Naive thymus-derived CD4-positive, alpha-beta T cell (primary cell): Measurements from ENCODE around the gene ERCC8. TPM values are rescaled to one million over a fixed set of nuclear protein-coding genes. Genes with fewer than 3 reads are reported as not detected.
A peak's percentile ranks its signal among the peaks of the same experiment; 100 is the strongest.
"Not testable (repeated sequence)": the region's sequence is repeated elsewhere in the genome, so short reads cannot be mapped to it uniquely, and the experiment has no call there.

Source experiments
- ATAC-seq: fragments of 150-1000 bp; cut with Tn5 transposase; 2 replicates; pipeline ENCODE4 v1.10.0; 2021; ENCODE audit warnings: mild to moderate bottlenecking, moderate library complexity
- CTCF ChIA-PET: fragments of 350-600 bp; sonication (Branson Sonifier 250); formaldehyde crosslinking; loops from one replicate; lab custom pipeline; 2021; ENCODE audit warnings: antibody characterized with exemption; lab: Charles Lee
- POLR2A ChIA-PET: fragments of 350-600 bp; sonication (Branson Sonifier 250); formaldehyde crosslinking; loops from one replicate; lab custom pipeline; 2021; ENCODE audit warnings: antibody characterized with exemption, inconsistent platforms; lab: Charles Lee
- DNase-seq, 9 donors: peaks; one replicate each; pipeline versions ENCODE4 v3.0.0 to v3.0.0-alpha.2; 2020 to 2022; ENCODE audit warnings: mixed read lengths in 1 of 9
- H3K27ac ChIP-seq: one replicate; pipeline ENCODE4 v1.7.0; 2013; ENCODE audit warnings: mild to moderate bottlenecking, low read depth, low read length, moderate library complexity
- H3K27me3 ChIP-seq, 2 donors: one replicate each; pipeline ENCODE4 v1.7.0; 2013; ENCODE audit warnings: low read length in 2 of 2, mild to moderate bottlenecking in 2 of 2, moderate library complexity in 2 of 2; ENCODE audit not compliant: control insufficient read depth in 2 of 2, insufficient read depth in 2 of 2
- H3K36me3 ChIP-seq, 3 experiments: 1 replicate in 2 of 3; 2 replicates in 1 of 3; pipeline ENCODE4 v1.7.0; 2013; ENCODE audit warnings: low read length in 3 of 3, mild to moderate bottlenecking in 3 of 3, moderate library complexity in 1 of 3; ENCODE audit not compliant: insufficient read depth in 3 of 3, control insufficient read depth in 2 of 3
- H3K4me1 ChIP-seq, 2 donors: one replicate each; pipeline ENCODE4 v1.7.0; 2013; ENCODE audit warnings: low read length in 2 of 2, mild to moderate bottlenecking in 2 of 2, moderate library complexity in 1 of 2; ENCODE audit not compliant: control insufficient read depth in 2 of 2, insufficient read depth in 2 of 2
- H3K4me3 ChIP-seq: 2 replicates; pipeline ENCODE4 v1.7.0; 2013; ENCODE audit warnings: mild to moderate bottlenecking, low read length
- H3K9me3 ChIP-seq, 3 experiments: 1 replicate in 2 of 3; 2 replicates in 1 of 3; pipeline ENCODE4 v1.7.0; 2013; ENCODE audit warnings: low read length in 3 of 3; ENCODE audit not compliant: control insufficient read depth in 2 of 3
- H3K27ac Mint-ChIP-seq, 9 donors: one replicate each; pipeline ENCODE4 v1.8.0; 2020 to 2022; ENCODE audit warnings: mixed read lengths in 9 of 9, mild to moderate bottlenecking in 8 of 9, moderate library complexity in 5 of 9, inconsistent platforms in 2 of 9
- H3K27me3 Mint-ChIP-seq, 5 donors: one replicate each; pipeline ENCODE4 v1.8.0; 2021 to 2022; ENCODE audit warnings: mixed read lengths in 5 of 5, mild to moderate bottlenecking in 1 of 5
- H3K36me3 Mint-ChIP-seq, 5 donors: one replicate each; pipeline ENCODE4 v1.8.0; 2020 to 2022; ENCODE audit warnings: mixed read lengths in 5 of 5, mild to moderate bottlenecking in 3 of 5, inconsistent platforms in 1 of 5
- H3K4me1 Mint-ChIP-seq, 7 donors: one replicate each; pipeline ENCODE4 v1.8.0; 2020 to 2022; ENCODE audit warnings: mixed read lengths in 7 of 7, mild to moderate bottlenecking in 3 of 7, inconsistent platforms in 1 of 7
- H3K4me3 Mint-ChIP-seq, 10 donors: one replicate each; pipeline ENCODE4 v1.8.0; 2020 to 2022; ENCODE audit warnings: mild to moderate bottlenecking in 10 of 10, mixed read lengths in 10 of 10, moderate library complexity in 6 of 10, inconsistent platforms in 2 of 10
- H3K9me3 Mint-ChIP-seq, 11 donors: one replicate each; pipeline ENCODE4 v1.8.0; 2020 to 2022; ENCODE audit warnings: mixed read lengths in 11 of 11, mild to moderate bottlenecking in 4 of 11, inconsistent platforms in 1 of 11, moderate library complexity in 1 of 11
- intact Hi-C, 2 donors: fragments of 100-400 bp; cut with micrococcal nuclease; formaldehyde crosslinking; loops; one replicate each; pipeline ENCODE4 v1.15.1; 2023
- polyA plus RNA-seq, 2 donors: library from polyadenylated mRNA; unstranded; fragments of 300-500 nt; fragmentation: Illumina TruSeq; gene quantifications; one replicate each; pipeline ENCODE4 v1.2.3, GENCODE V29; 2021
- total RNA-seq, 6 experiments: library from RNA in 5 of 6; stranded (reverse) in 5 of 6; gene quantifications; 1 replicate in 5 of 6; 2 replicates in 1 of 6; pipeline ENCODE4 v1.2.3 and lab custom pipeline; 2021 to 2026

The ERCC8 gene
- total RNA-seq (1 to 10 TPM; 4.9 to 9.0 (median 8.0) TPM), polyA plus RNA-seq (10 to 100 TPM; 10.6 to 19.6 TPM), total RNA-seq (lab: John Stamatoyannopoulos, UW) (14.9 reads per million, percentile 44 among the genes with 10 or more reads in this experiment)

- Histone ChIP-seq H3K4me1 (peaks cover 0 to 6% of the 10 kb centered on the region in 2 donors), H3K4me3 (peak within 1 kb of the TSS; percentile 86), H3K9me3 (no peaks in the 10 kb centered on the region), H3K36me3 (peaks cover 0 to 6% (median 0%) of the 10 kb centered on the region in 3 experiments), H3K27me3 (no peaks in the 10 kb centered on the region), H3K27ac (peak within 1 kb of the TSS; percentile 69)
- intact Hi-C loops = loop anchor here (1.0 to 10.0 kb wide), 13 partner anchors 15 to 1460 kb away; partner anchors contain the start of genes DEPDC1B (in 2 of the 2), SMIM15 (in 2 of the 2), DIMT1 (in 1 of the 2) and ELOVL7 (in 1 of the 2)
- no peaks in the 10 kb centered on the region for H3K9me3 Mint-ChIP-seq
- DNase-seq (peak; percentile 72 to 90 (median 87)), ATAC-seq (peak; percentile 99)
- peak within 1 kb of the TSS in 2 of 9 donors; percentile 87 to 91 for H3K27ac Mint-ChIP-seq
- H3K27me3 Mint-ChIP-seq = no peaks in the 10 kb centered on the region
- peaks cover 0 to 6% (median 5%) of the 10 kb centered on the region in 5 donors for H3K36me3 Mint-ChIP-seq
- ChIA-PET POLR2A (interaction anchor here (0.6 to 1.8 kb wide), 4 partner anchors 15 to 1364 kb away, joined by 3 to 9 read pairs (median 3); partner anchors contain the start of gene ZSWIM6), CTCF (interaction anchor here (0.6 to 0.8 kb wide), 4 partner anchors 9 to 1633 kb away, joined by 3 to 4 read pairs (median 4); partner anchors contain the start of gene LRRC70)
- H3K4me1 Mint-ChIP-seq = peaks cover 16 to 40% (median 23%) of the 10 kb centered on the region in 7 donors
- H3K4me3 Mint-ChIP-seq = no peak within 1 kb of the TSS
Measured at GRCh38 chr5:60944904-60945812, at the start of gene ERCC8, which contains the start of gene NDUFAF2. Gene ERCC8 (minus strand): TSS chr5:60945070. CDS start chr5:60945008, 62 bp downstream. Gene NDUFAF2 (plus strand): TSS chr5:60945205. CDS start chr5:60945256, 51 bp downstream.

- Histone ChIP-seq H3K9me3 (peaks cover 0 to 14% (median 6%) of the 10 kb centered on the region in 3 experiments), H3K4me1 (no peaks in the 10 kb centered on the region), H3K27ac (no peak overlapping the region), H3K36me3 (peaks cover 0 to 12% (median 0%) of the 10 kb centered on the region in 3 experiments), H3K4me3 (no peak overlapping the region), H3K27me3 (no peaks in the 10 kb centered on the region)
- Mint-ChIP-seq H3K4me3 (no peak overlapping the region), H3K27ac (no peak overlapping the region), H3K9me3 (peaks cover 3 to 39% (median 24%) of the 10 kb centered on the region in 11 donors), H3K27me3 (no peaks in the 10 kb centered on the region), H3K4me1 (peaks cover 0 to 37% (median 21%) of the 10 kb centered on the region in 7 donors), H3K36me3 (peaks cover 5 to 53% (median 35%) of the 10 kb centered on the region in 5 donors)
- intact Hi-C loops = no loop called here
- POLR2A ChIA-PET = interaction anchor here (0.8 kb wide), 1 partner anchor 159 kb away, joined by 3 read pairs; no protein-coding TSS in a partner anchor
- CTCF ChIA-PET = no interaction called here
- no peak for ATAC-seq
- no peak for DNase-seq
Measured at GRCh38 chr5:60993875-60994571, 49.2 kb upstream of the ERCC8 start.

- POLR2A ChIA-PET = no interaction called here
- no peak for ATAC-seq
- peaks cover 5 to 57% (median 41%) of the 10 kb centered on the region in 5 donors for H3K36me3 Mint-ChIP-seq
Measured at GRCh38 chr5:60993425-60993824, 48.6 kb upstream of the ERCC8 start.

GRCh38 chr5:60992871-60993270, 48.0 kb upstream of the ERCC8 start:
- CTCF ChIA-PET = no interaction called here
- peaks cover 5 to 50% (median 24%) of the 10 kb centered on the region in 11 donors for H3K9me3 Mint-ChIP-seq
- peaks cover 1 to 32% (median 18%) of the 10 kb centered on the region in 7 donors for H3K4me1 Mint-ChIP-seq
- peaks cover 5 to 60% (median 46%) of the 10 kb centered on the region in 5 donors for H3K36me3 Mint-ChIP-seq
- no peak overlapping the region for H3K4me3 Mint-ChIP-seq
- no peak for DNase-seq
- Histone ChIP-seq H3K27ac (no peak overlapping the region), H3K4me3 (no peak overlapping the region), H3K4me1 (no peaks in the 10 kb centered on the region), H3K36me3 (peaks cover 0 to 12% (median 0%) of the 10 kb centered on the region in 3 experiments), H3K27me3 (no peaks in the 10 kb centered on the region), H3K9me3 (peaks cover 0 to 14% (median 6%) of the 10 kb centered on the region in 3 experiments)
- intact Hi-C loops = no loop called here
- no peaks in the 10 kb centered on the region for H3K27me3 Mint-ChIP-seq
- POLR2A ChIA-PET = no interaction called here
- H3K27ac Mint-ChIP-seq = no peak overlapping the region
- ATAC-seq = no peak

More at GRCh38 chr5:60993425-60993824, 48.6 kb upstream of the ERCC8 start:
- H3K4me1 ChIP-seq = no peaks in the 10 kb centered on the region
- Mint-ChIP-seq H3K9me3 (peaks cover 5 to 45% (median 24%) of the 10 kb centered on the region in 11 donors), H3K27me3 (no peaks in the 10 kb centered on the region), H3K27ac (no peak overlapping the region), H3K4me1 (peaks cover 0 to 32% (median 18%) of the 10 kb centered on the region in 7 donors), H3K4me3 (no peak overlapping the region)
- no peak for DNase-seq
- H3K9me3 ChIP-seq = peaks cover 0 to 14% (median 6%) of the 10 kb centered on the region in 3 experiments
- intact Hi-C loops = no loop called here
- CTCF ChIA-PET = no interaction called here
- H3K36me3 ChIP-seq = peaks cover 0 to 12% (median 0%) of the 10 kb centered on the region in 3 experiments
- H3K27ac ChIP-seq = no peak overlapping the region
- no peak overlapping the region for H3K4me3 ChIP-seq
- no peaks in the 10 kb centered on the region for H3K27me3 ChIP-seq

- H3K36me3 ChIP-seq = peaks cover 0 to 12% (median 0%) of the 10 kb centered on the region in 3 experiments
- Mint-ChIP-seq H3K36me3 (peaks cover 4 to 73% (median 66%) of the 10 kb centered on the region in 5 donors), H3K4me1 (peaks cover 4 to 17% (median 7%) of the 10 kb centered on the region in 7 donors), H3K9me3 (peaks cover 21 to 77% (median 40%) of the 10 kb centered on the region in 11 donors), H3K27ac (no peak overlapping the region), H3K4me3 (no peak overlapping the region), H3K27me3 (no peaks in the 10 kb centered on the region)
- DNase-seq (no peak), ATAC-seq (no peak)
- H3K9me3 ChIP-seq = peaks cover 0 to 14% (median 6%) of the 10 kb centered on the region in 3 experiments
- CTCF ChIA-PET = interaction anchor here (0.9 kb wide), 1 partner anchor 11 kb away, joined by 3 read pairs; no protein-coding TSS in a partner anchor
- no peak overlapping the region for H3K4me3 ChIP-seq
- intact Hi-C loops = no loop called here
- H3K27me3 ChIP-seq = no peaks in the 10 kb centered on the region
- H3K27ac ChIP-seq = no peak overlapping the region
- no peaks in the 10 kb centered on the region for H3K4me1 ChIP-seq
- POLR2A ChIA-PET = no interaction called here
Measured at GRCh38 chr5:60989790-60990189, 44.9 kb upstream of the ERCC8 start.

- CTCF ChIA-PET, H3K27ac Mint-ChIP-seq, H3K36me3 ChIP-seq, H3K4me3 ChIP-seq, ATAC-seq, H3K27me3 ChIP-seq, H3K4me3 Mint-ChIP-seq, H3K27me3 Mint-ChIP-seq, H3K27ac ChIP-seq, DNase-seq, H3K9me3 ChIP-seq, intact Hi-C loops, H3K4me1 ChIP-seq: not testable (repeated sequence)
- peaks cover 26 to 63% (median 37%) of the 10 kb centered on the region in 11 donors for H3K9me3 Mint-ChIP-seq
- POLR2A ChIA-PET = interaction anchor here (0.6 kb wide), 1 partner anchor 268 kb away, joined by 3 read pairs; no protein-coding TSS in a partner anchor
- peaks cover 0 to 16% (median 4%) of the 10 kb centered on the region in 7 donors for H3K4me1 Mint-ChIP-seq
- H3K36me3 Mint-ChIP-seq = peaks cover 4 to 63% (median 55%) of the 10 kb centered on the region in 5 donors
Measured at GRCh38 chr5:60982127-60982526, 37.3 kb upstream of the ERCC8 start.
